PC-9 (cell line): ENCODE measurements around the gene LRP1B. TPM values are rescaled to one million over a fixed set of nuclear protein-coding genes. Genes with fewer than 3 reads are reported as not detected.

Experiments used
- BruUV-seq: library from RNA; stranded (reverse); fragments of 400-500 nt; replicated peaks from 2 replicates; lab custom pipeline; 2021; lab: Mats Ljungman, UMichigan
- CTCF ChIA-PET: fragments of 300-600 bp; sonication (Branson Sonifier 250); formaldehyde crosslinking; loops from one replicate; lab custom pipeline; 2022; ENCODE audit warnings: antibody characterized with exemption; lab: Charles Lee
- POLR2A ChIA-PET: fragments of 300-600 bp; sonication (Branson Sonifier 250); formaldehyde crosslinking; loops from one replicate; lab custom pipeline; 2022; ENCODE audit warnings: antibody characterized with exemption; ENCODE audit not compliant: unreplicated experiment; lab: Charles Lee
- DNase-seq, 2 experiments: peaks; one replicate each; pipeline versions ENCODE4 v3.0.0 to v3.0.0-alpha.2; 2015 to 2022; ENCODE audit warnings: mixed read lengths in 1 of 2
- H2AFZ ChIP-seq: fragments of 200-600 bp; sonication (generic); 2 replicates; pipeline ENCODE4 v1.8.1; 2017; ENCODE audit warnings: antibody characterized with exemption
- H3F3A ChIP-seq: fragments of 200-600 bp; sonication (generic); 2 replicates; pipeline ENCODE4 v1.8.1; 2017; ENCODE audit warnings: antibody characterized with exemption, mild to moderate bottlenecking, low read depth; ENCODE audit not compliant: insufficient read depth
- H3K27ac ChIP-seq: fragments of 200-600 bp; sonication (generic); 2 replicates; pipeline ENCODE4 v1.6.1; 2016; ENCODE audit warnings: mixed run types
- H3K27me3 ChIP-seq: fragments of 200-600 bp; sonication (generic); 2 replicates; pipeline ENCODE4 v1.6.1; 2016; ENCODE audit warnings: low read depth, mixed run types; ENCODE audit not compliant: insufficient read depth
- H3K36me3 ChIP-seq: fragments of 200-600 bp; sonication (generic); 2 replicates; pipeline ENCODE4 v1.6.1; 2016; ENCODE audit warnings: low read depth, mixed run types
- H3K4me1 ChIP-seq: fragments of 200-600 bp; sonication (generic); replicated peaks from 2 replicates; pipeline ENCODE4 v1.6.1; 2016; ENCODE audit warnings: mixed run types; ENCODE audit not compliant: insufficient read depth
- H3K4me2 ChIP-seq: fragments of 200-600 bp; sonication (generic); 2 replicates; pipeline ENCODE4 v1.6.1; 2017; ENCODE audit warnings: mixed run types
- H3K4me3 ChIP-seq: fragments of 200-600 bp; sonication (generic); 2 replicates; pipeline ENCODE4 v1.6.1; 2016; ENCODE audit warnings: mixed run types
- H3K79me2 ChIP-seq: fragments of 200-600 bp; sonication (generic); 2 replicates; pipeline ENCODE4 v1.6.1; 2017; ENCODE audit warnings: low read depth, mixed run types
- H3K9me2 ChIP-seq: fragments of 200-600 bp; sonication (generic); 2 replicates; pipeline ENCODE4 v1.8.1; 2017; ENCODE audit warnings: mild to moderate bottlenecking; ENCODE audit not compliant: insufficient read depth
- H3K9me3 ChIP-seq: fragments of 200-600 bp; sonication (generic); 2 replicates; pipeline ENCODE4 v1.8.1; 2016; ENCODE audit warnings: low read depth; ENCODE audit not compliant: insufficient read depth
- H4K20me1 ChIP-seq: fragments of 200-600 bp; sonication (generic); 2 replicates; pipeline ENCODE4 v1.8.1; 2017; ENCODE audit not compliant: insufficient read depth
- EZH2 ChIP-seq: fragments of 200-600 bp; sonication (generic); IDR thresholded peaks from 2 replicates; pipeline ENCODE4 v1.8.0; 2017; ENCODE audit warnings: antibody characterized with exemption, low read depth
- intact Hi-C: fragments of 100-400 bp; cut with micrococcal nuclease; formaldehyde crosslinking; loops from one replicate; pipeline ENCODE4 v1.10.0; 2022; ENCODE audit not compliant: unreplicated experiment
- total RNA-seq: library from RNA; stranded (reverse); gene quantifications from 2 replicates; pipeline ENCODE4 v1.2.3, GENCODE V29; 2021
- TF ChIP-seq, protein P1 (sequence below): fragments of 200-600 bp; sonication (generic); conservative IDR thresholded peaks from 2 replicates; pipeline ENCODE4 v1.6.1; 2017; ENCODE audit warnings: mixed run types, antibody characterized with exemption, mild to moderate bottlenecking, moderate library complexity

Gene LRP1B
- total RNA-seq, 1 experiment from 2014 or later, result 1.7 TPM

- intact Hi-C loops, result no loop called here
- Histone ChIP-seq H3K36me3 (no peaks in the 10 kb centered on the region), H3K9me2 (no peaks in the 10 kb centered on the region), H3K4me2 (no peak overlapping the region), H3K27me3 (no peaks in the 10 kb centered on the region), H3F3A (no peaks in the 10 kb centered on the region), H2AFZ (no peak overlapping the region), H3K79me2 (no peaks in the 10 kb centered on the region), H3K4me3 (no peak overlapping the region), H4K20me1 (no peaks in the 10 kb centered on the region), H3K9me3 (no peaks in the 10 kb centered on the region), H3K27ac (no peak overlapping the region), H3K4me1 (peaks cover 8% of the 10 kb centered on the region; the same call in 1 of the 2 replicates)
- DNase-seq, result no peak
- BruUV-seq, result no TSS peak
- POLR2A ChIA-PET, result no interaction called here
- TF ChIP-seq EZH2, result no peak
- TF ChIP-seq, protein P1, sequence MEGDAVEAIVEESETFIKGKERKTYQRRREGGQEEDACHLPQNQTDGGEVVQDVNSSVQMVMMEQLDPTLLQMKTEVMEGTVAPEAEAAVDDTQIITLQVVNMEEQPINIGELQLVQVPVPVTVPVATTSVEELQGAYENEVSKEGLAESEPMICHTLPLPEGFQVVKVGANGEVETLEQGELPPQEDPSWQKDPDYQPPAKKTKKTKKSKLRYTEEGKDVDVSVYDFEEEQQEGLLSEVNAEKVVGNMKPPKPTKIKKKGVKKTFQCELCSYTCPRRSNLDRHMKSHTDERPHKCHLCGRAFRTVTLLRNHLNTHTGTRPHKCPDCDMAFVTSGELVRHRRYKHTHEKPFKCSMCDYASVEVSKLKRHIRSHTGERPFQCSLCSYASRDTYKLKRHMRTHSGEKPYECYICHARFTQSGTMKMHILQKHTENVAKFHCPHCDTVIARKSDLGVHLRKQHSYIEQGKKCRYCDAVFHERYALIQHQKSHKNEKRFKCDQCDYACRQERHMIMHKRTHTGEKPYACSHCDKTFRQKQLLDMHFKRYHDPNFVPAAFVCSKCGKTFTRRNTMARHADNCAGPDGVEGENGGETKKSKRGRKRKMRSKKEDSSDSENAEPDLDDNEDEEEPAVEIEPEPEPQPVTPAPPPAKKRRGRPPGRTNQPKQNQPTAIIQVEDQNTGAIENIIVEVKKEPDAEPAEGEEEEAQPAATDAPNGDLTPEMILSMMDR, result no peak
- CTCF ChIA-PET, result no interaction called here
Measured at GRCh38 chr2:142037066-142037465, 93.8 kb downstream of the LRP1B start.

GRCh38 chr2:142033393-142033792 is 97.4 kb downstream of the LRP1B start:
- Histone ChIP-seq H2AFZ (no peak overlapping the region), H3K4me3 (no peak overlapping the region), H3K27ac (no peak overlapping the region), H3K4me1 (no peaks in the 10 kb centered on the region), H3K4me2 (no peak overlapping the region), H3K9me2 (no peaks in the 10 kb centered on the region), H3F3A (no peaks in the 10 kb centered on the region), H3K27me3 (no peaks in the 10 kb centered on the region), H3K9me3 (no peaks in the 10 kb centered on the region), H4K20me1 (no peaks in the 10 kb centered on the region), H3K36me3 (no peaks in the 10 kb centered on the region), H3K79me2 (no peaks in the 10 kb centered on the region)
- intact Hi-C loops, result no loop called here
- no TSS peak for BruUV-seq
- POLR2A ChIA-PET, result no interaction called here
- CTCF ChIA-PET, result no interaction called here
- TF ChIP-seq, protein P1, result no peak
- TF ChIP-seq EZH2, result no peak
- no peak for DNase-seq

GRCh38 chr2:142031656-142032055 is 99.2 kb downstream of the LRP1B start:
- Histone ChIP-seq H3K4me3 (no peak overlapping the region), H3K36me3 (no peaks in the 10 kb centered on the region), H3F3A (no peaks in the 10 kb centered on the region), H3K27ac (no peak overlapping the region), H4K20me1 (no peaks in the 10 kb centered on the region), H3K4me1 (no peaks in the 10 kb centered on the region), H3K9me2 (no peaks in the 10 kb centered on the region), H3K9me3 (no peaks in the 10 kb centered on the region), H3K4me2 (no peak overlapping the region), H3K27me3 (no peaks in the 10 kb centered on the region), H3K79me2 (no peaks in the 10 kb centered on the region), H2AFZ (no peak overlapping the region)
- POLR2A ChIA-PET, result no interaction called here
- no peak for DNase-seq
- BruUV-seq, result no TSS peak
- TF ChIP-seq, protein P1, result no peak
- no peak for TF ChIP-seq EZH2
- intact Hi-C loops, result no loop called here
- CTCF ChIA-PET, result no interaction called here
